ENCODE data around the gene MLX.
"Not testable (repeated sequence)": the region's sequence is repeated elsewhere in the genome, so short reads cannot be mapped to it uniquely, and the experiment has no call there.

The MLX gene

GRCh38 chr17:42581744-42582270 is 14.9 kb downstream of the MLX start:
- DNase-seq, result no peak

- DNase-seq, result no peak
Observed at GRCh38 chr17:42584880-42585279, 18.0 kb downstream of the MLX start.

GRCh38 chr17:42585353-42585752 is 18.5 kb downstream of the MLX start:
- no peak for DNase-seq

GRCh38 chr17:42586514-42587230 is 19.8 kb downstream of the MLX start:
- no peak for DNase-seq

GRCh38 chr17:42590886-42591285 is 24.0 kb downstream of the MLX start:
- no peak for DNase-seq

GRCh38 chr17:42591411-42591810 is 24.5 kb downstream of the MLX start:
- DNase-seq, result no peak

GRCh38 chr17:42596386-42596785 is 29.5 kb downstream of the MLX start:
- no peak for DNase-seq

GRCh38 chr17:42598905-42599304 is 32.0 kb downstream of the MLX start:
- peak; percentile 55 for DNase-seq

GRCh38 chr17:42603318-42603717 is 36.4 kb downstream of the MLX start:
- DNase-seq, result no peak

- no peak for DNase-seq
Observed at GRCh38 chr17:42607769-42608168, 40.9 kb downstream of the MLX start.

- no peak for DNase-seq
Observed at GRCh38 chr17:42608305-42609181, 41.6 kb downstream of the MLX start.

GRCh38 chr17:42609182-42609813 is 42.4 kb downstream of the MLX start, which contains the start of the genes RETREG3 and TUBG1:
TSS of gene RETREG3 (minus strand) at chr17:42609374. CDS start at chr17:42609324, 50 bp downstream.
TSS of gene TUBG1 (plus strand) at chr17:42609683. CDS start at chr17:42609738, 55 bp downstream.
- DNase-seq, result peak; percentile 99

- not testable (repeated sequence) for DNase-seq
Observed at GRCh38 chr17:42609814-42610801, 43.2 kb downstream of the MLX start.

- no peak for DNase-seq
Observed at GRCh38 chr17:42612013-42612412, 45.1 kb downstream of the MLX start.

GRCh38 chr17:42613699-42614295 is 46.9 kb downstream of the MLX start:
- no peak for DNase-seq

GRCh38 chr17:42617956-42618431 is 51.1 kb downstream of the MLX start:
- peak; percentile 41 for DNase-seq

GRCh38 chr17:42618442-42619150 is 51.7 kb downstream of the MLX start:
- peak; percentile 69 for DNase-seq

- DNase-seq, result not testable (repeated sequence)
Observed at GRCh38 chr17:42621987-42622386, 55.1 kb downstream of the MLX start.
